CD4-positive, alpha-beta T cell treated with Interleukin-12 subunit alpha and Interleukin-12 subunit beta, for 1 hour (primary cell): ENCODE results near the gene SDHA.
"Not testable (repeated sequence)": the region's sequence is repeated elsewhere in the genome, so short reads cannot be mapped to it uniquely, and the experiment has no call there.

Experiments
- DNase-seq: peaks from one replicate; pipeline ENCODE4 v3.0.0-alpha.2; 2020

SDHA gene

DNA sequence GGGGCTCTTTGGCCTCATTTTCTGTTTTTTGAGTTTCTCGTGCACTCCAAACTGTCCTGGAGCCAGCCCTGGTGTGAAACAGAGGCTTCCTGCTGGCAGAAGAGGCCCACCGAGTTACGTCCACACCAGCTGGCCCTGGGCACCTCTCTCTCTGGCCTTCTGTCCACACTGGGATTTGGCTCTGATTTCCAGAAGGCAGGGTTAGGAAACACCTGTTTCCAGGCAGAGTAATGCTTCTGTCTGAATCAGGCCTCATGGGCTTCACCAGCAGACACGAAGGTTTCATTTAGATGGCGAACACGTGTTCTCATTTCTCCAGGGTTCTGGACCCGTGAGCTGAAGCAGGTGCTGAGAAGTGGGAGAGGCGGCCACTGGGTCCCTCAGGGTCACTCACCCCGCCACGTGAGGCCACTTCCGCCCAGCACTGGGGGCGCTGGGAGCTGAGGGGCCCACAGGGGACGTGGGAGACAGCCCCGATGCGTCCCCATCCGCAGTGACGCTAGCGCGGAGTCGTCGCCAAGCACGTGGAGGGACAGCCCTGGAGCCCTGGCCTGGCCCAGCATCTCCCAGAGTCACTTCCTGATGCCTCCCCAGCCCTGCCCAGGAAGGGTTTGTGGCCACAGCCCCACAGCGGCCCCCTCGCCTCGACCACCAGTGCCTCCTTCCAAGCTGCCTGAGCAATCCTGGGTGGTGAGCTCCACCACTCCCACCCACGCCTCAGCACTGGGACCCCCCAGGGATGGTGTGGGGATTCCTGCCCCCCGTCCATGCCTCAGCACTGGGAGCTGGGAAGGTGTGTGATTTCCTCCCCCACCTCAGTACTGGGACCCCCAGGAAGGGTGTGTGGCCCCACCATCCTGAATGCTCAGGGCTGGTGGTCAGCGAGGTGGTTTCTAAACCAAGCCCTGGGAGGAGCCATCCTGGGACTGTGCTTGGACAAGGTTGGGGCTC is 31.8 kb upstream of the SDHA start:
- no peak for DNase-seq

GRCh38 chr5:187042-187431 is 31.1 kb upstream of the SDHA start:
- DNase-seq = no peak

DNA sequence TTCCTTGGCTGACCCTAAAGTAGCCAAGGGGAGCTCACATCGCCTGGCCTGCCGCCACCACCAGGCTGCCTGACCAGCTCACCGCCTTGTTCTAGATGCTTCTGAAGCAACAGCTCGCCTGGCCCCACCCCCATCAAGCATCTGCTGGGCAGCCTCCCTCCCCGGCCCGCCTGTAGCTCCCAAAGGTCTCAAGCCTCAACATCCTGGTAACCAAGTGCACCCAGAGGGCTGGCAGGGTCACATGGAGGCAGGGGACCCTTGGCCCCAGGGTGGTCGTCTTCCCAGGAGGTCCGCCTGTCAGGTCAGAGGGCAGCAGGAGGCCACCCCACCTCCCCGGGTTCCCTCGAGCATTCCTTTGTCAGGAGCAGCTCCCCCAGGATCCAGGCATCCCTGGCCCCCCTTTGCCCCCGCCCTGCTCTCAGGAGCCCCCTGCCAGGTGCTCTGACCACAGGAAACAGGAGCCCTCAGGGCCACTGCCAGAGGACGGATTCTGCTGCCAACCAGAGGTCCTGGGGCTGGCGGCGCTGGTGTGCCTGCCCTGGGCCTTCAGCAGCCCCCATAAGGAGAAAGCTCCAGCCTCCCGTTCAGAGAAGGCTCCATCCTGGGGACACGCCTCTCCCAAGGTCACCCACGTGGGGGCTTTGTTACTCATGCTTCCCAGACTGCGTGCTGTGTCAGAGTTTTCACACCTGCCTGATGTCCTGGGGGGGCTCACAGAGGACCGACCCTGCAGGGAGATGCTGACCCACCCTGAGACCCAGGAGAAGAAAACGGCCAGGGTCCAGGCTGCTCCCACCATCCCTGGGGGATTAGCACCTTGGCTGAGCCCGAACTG is 30.3 kb upstream of the SDHA start:
- DNase-seq = no peak

DNA sequence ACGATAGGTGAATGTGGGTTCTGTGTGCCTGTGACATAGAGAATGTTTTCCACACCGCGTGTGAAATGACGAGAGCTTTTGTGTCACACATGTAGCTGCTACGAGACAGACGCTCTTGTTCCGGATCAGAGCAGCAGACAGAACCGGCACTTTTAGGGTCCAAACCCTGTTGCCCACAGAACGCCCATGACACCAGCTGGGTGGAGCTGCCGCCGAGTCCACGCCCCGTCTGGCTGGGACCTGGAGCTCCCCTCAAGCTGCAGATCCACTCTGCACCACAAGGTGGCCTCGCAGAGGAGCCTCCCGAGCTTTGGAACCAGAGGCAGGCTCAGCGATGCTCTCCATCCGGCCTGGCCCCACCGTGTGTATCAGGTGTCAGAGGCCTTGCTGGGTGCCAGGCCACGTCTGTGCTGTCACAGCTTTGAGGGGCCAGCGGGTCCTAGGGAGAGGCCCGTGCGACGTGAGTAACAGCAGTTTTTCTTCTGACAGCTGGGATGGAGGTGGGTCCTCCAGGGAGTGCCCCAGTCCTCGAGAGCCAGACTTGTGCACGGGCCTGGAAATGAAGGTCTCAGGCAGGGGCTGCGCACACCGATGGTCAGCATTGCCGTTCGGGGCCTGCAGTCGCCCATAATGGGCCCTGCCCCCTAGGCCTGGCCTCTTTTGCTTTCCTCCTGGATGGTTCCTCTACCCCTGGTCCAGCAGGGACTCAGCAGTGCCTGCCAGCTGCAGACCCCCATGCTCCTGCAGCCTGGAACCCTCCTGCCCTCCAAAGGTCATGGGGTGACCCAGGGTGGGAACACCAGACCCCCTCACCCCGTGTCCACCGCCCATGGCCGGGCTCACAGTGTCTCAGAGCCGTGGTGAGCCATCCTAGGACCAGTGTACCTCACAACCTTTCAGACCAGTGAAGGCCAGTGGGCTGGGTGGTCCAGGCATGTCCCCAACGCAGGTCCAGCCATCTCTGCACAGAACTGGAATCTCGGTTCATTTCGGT is 29.3 kb upstream of the SDHA start:
- peak; percentile 87 for DNase-seq

- no peak for DNase-seq
Measured at GRCh38 chr5:189486-189885, 28.6 kb upstream of the SDHA start.

DNA sequence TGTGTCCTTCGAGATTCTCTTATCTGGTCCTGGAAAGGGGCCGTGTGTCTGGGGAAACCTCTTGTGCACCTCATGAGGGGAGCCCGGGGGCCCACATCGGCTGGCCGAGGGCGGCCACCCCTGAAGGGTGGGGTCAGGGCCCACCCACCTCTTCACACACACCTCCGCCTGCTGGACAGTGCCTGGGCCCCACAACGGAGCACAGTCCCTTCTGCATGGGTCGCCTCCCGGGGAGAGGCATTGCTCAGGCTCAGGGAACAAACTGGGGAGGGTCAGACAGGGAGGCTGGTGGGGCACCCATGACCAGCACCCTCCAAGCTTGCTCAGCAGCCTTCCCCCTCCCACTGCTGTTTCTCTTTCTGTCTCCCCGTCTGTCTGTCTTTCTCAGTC is 28.1 kb upstream of the SDHA start:
- DNase-seq = no peak

DNA sequence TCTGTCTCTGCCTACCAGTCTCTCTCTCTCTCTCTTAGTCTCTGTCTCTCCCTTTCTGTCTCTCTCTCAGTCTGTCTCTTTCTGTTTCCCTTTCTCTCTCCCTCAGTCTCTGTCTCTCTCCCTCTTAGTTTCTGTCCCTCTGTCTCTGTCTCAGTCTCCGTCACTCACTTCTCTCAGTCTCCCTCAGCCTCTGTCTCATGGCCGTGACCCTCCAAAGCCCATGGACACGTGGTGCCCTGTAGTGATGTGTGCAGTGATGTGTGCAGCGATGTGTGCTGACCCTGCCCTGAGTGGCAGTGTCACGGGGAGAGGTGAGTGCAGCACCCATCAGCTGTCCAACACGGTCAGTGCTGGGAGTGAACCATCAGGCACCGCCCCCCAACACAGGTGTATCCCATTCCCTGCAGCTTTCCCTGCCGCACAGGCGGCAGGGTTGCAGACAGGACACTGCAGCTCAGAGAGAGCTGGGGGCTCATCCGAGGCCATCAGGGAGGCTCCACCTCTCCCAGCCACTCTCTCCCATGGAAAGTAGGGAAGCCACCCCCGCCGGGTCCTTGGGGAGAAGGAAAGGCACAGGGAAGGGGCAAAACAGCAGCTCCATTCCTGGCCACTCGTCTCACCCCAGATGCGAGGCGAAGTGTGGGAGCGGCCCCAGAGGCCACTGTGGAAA is 27.6 kb upstream of the SDHA start:
- DNase-seq = no peak

GRCh38 chr5:191036-191948 is 26.8 kb upstream of the SDHA start, which contains the start of gene LRRC14B:
TSS of gene LRRC14B (plus strand) at chr5:191495. CDS start at chr5:191539, 44 bp downstream.
- DNase-seq = no peak

DNA sequence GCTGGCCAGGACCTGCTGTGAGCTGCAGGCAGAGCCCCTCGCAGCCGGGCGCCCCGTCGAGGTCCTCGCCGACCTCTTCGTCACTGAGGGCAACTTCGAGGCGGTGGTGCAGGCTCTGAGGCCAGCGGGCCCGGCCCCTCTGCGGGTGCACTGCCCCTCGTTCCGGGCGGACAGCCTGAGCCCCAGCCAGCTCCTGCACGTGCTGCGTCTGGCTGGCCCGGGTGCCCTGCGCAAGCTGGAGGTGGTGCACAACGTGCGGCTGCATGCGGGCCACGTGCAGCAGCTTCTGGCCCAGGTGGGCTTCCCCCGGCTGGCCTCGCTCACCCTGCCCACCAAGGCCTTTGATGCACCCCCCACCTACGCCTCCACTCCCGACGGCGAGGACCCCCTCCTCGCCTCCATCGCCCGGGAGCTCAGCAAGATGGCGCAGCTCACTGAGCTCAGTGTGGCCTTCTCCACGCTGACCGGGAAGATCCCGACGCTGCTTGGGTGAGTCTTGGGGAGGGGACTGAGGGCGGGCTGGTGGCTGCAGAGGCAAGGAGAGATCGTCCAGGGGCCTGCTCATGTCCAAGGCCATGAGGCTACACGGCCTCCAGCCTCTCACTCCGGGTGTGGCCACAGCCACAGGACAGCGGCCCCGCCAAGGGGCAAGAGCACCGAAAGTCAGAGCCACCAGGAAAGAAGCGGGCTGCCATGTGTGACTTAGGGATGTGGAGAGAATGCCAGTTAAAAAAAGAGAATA is 26.0 kb upstream of the SDHA start:
- DNase-seq = no peak

- no peak for DNase-seq
Measured at GRCh38 chr5:192691-192969, 25.5 kb upstream of the SDHA start.

DNA sequence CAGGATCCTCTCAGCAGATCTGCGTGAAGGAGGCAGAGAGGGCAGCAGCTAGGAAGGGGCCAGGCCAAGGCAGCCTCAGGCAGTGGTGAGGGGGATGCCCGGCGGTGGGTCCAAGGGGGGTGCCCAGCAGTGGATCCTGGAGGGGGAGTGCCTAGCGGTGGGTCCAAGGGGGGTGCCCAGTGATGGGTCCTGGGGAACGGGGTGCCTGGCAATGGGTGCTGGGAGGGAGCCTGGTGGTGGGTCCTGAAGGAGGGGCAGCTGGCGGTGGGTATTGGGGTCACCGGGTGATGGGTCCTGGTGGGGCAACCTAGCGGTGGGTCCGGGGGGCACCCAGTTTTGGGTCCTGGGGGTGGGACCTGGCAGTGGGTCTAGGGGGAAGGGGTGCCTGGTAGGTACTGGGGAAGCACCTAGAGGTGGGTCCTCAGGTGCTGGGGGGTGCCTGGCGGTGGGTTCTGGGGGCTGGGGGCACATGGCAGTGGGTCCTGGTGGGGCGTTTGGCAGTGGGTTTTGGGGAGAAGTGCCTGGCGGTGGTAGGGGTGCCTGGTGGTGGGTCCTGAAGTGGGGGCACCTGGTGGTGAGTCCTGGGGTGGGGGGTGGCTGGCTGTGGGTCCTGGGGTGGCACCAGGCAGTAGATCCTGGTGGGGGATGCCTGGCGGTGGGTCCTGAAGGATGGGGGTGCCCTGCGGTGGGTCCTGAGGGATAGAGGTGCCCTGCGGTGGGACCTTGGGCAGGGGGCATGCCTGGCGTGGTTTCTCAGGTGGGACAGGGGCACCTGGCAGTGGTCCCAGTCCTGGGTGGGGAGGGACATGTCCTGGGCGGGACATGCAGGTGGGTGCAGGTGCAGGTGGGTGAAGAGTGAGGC is 24.9 kb upstream of the SDHA start:
- no peak for DNase-seq

GRCh38 chr5:194102-194501 is 24.0 kb upstream of the SDHA start:
- DNase-seq = no peak

- DNase-seq = no peak
Measured at GRCh38 chr5:194603-195209, 23.4 kb upstream of the SDHA start.

DNA sequence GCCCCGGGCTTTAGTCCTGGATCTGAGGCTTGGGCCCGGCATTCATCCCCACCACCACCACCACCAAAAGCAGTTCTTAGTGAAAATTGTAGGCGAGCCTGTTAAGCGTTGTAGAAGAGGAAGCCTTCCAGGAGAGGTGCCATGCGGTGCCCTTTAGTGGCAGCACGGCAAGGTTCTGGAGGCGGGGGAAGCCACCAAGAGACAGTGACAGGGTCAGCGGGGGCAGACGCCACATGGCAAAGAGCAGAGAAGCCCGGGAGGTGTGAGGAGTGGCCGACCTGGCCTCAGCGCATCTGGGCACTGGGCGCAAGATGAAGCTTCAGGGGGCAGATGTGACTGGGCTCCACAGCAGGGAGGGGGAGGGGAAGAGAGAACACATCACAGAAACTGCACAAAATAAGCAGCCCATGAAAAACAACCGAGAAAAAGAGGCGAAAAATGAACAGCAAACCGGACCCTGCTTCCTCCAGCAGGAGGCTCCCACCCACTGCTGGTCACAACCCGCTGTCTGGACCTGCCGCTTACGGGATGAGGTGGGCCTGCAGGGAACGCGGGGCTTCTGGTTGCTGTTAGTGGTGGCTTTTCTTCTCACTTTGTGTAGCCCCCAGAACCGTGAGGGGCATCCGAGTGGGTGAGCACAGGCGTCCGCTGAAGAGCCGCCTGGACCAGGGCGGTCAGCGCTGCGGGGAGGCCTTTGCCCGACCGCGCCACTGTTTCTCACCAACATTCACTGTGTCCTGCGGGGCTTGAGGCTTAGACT is 22.5 kb upstream of the SDHA start:
- DNase-seq = no peak

DNA sequence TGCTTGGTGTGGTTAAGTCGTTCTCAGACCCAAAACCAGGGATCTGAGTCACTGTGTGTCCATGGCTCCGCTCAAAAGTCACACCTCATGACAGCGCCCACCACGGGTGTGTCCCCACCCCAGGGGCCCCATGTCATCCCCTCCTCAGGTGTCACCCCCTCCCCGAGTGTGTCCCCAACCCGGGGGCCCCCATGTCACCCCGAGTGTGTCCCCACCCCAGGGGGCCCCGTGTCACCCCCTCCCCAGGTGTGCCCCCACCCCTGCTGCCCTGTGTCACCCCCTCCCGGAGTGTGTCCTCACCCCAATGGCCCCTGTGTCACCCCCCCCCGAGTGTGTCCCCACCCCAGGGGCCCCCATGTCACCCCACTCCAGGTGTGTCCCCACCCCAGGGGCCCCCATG is 21.8 kb upstream of the SDHA start:
- DNase-seq = no peak

DNA sequence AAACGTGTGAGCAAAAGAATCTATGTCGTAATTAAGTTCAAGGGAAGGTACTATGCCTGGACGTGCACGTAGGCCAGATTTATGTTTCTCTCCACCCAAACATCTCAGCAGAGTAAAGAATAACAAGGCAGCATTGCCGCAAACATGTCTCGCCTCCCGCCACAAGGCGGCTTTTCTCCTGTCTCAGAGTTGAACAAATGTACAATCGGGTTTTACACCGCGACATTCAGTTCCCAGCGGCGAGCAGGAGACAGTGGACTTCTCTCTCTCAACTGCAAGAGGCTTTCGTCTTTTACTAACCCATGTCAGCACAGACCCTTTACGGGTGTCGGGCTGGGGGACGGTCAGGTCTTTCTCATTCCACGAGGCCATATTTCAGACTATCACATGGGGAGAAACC is 21.1 kb upstream of the SDHA start:
- not testable (repeated sequence) for DNase-seq

- DNase-seq = no peak
Measured at GRCh38 chr5:197892-198489, 20.1 kb upstream of the SDHA start.
